OCI-LY3 (cell line): ENCODE results near the gene MCM6.

ENCODE experiments used
- EZH2phosphoT487 ChIP-seq: fragments of 200-600 bp; shearing (Covaris generic); IDR thresholded peaks from 2 replicates; pipeline ENCODE4 v1.6.1; 2018; ENCODE audit warnings: antibody characterized with exemption, mixed run types, low read depth
- TF ChIP-seq, protein P1 (sequence below): fragments of 200-600, 300-600 bp; sonication (generic); IDR thresholded peaks from 2 replicates; pipeline ENCODE4 v1.5.1; 2014; ENCODE audit warnings: antibody characterized with exemption, low read length, low read depth

DNA sequence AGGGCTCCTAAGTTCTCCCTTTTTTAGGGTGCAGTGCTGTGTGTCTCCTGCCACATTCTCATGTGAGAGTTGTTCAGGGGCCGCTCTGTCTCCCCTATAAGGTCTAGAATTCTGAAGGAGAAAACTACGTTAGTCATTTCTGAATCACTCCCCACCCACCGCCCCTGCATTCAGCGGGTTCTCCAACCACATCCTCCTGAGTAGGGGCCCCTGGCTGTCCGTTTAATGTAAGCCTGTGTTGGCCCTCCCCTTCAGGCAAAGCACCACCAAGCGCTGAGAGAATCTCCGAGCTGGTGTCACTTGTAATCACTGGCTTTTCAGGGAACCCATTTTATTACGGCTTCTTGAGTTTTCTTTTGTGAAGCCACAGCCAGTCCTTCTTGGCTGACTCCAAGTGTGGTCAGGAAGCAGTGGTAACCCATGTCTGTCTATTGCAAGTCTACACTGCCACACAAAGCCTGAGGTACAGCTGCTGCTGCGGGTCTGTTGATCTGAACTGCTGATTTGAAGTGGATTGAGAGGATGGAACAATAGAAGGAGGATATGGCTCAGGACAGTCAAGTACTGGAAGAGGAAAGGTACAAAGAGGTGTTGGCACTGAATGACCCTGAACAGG is 56.1 kb downstream of the MCM6 start:
- TF ChIP-seq, protein P1, sequence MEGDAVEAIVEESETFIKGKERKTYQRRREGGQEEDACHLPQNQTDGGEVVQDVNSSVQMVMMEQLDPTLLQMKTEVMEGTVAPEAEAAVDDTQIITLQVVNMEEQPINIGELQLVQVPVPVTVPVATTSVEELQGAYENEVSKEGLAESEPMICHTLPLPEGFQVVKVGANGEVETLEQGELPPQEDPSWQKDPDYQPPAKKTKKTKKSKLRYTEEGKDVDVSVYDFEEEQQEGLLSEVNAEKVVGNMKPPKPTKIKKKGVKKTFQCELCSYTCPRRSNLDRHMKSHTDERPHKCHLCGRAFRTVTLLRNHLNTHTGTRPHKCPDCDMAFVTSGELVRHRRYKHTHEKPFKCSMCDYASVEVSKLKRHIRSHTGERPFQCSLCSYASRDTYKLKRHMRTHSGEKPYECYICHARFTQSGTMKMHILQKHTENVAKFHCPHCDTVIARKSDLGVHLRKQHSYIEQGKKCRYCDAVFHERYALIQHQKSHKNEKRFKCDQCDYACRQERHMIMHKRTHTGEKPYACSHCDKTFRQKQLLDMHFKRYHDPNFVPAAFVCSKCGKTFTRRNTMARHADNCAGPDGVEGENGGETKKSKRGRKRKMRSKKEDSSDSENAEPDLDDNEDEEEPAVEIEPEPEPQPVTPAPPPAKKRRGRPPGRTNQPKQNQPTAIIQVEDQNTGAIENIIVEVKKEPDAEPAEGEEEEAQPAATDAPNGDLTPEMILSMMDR: no peak
- no peak for TF ChIP-seq EZH2phosphoT487
